HEK293 (cell line): Measurements from ENCODE around the gene BICRAL.

ENCODE experiments used
- ATF2 ChIP-seq: fragments of 450-650 bp; formaldehyde crosslinking; IDR thresholded peaks from 2 replicates; pipeline ENCODE4 v1.5.1; 2016; ENCODE audit warnings: missing biosample characterization, missing genetic modification characterization, low read depth
- CTCF ChIP-seq: fragments of 450-650 bp; formaldehyde crosslinking; IDR thresholded peaks from 2 replicates; pipeline ENCODE4 v1.5.1; 2016; ENCODE audit warnings: missing biosample characterization, missing genetic modification characterization
- GLIS1 ChIP-seq: fragments of 450-650 bp; formaldehyde crosslinking; IDR thresholded peaks from 2 replicates; pipeline ENCODE4 v1.5.1; 2016; ENCODE audit warnings: missing biosample characterization, missing genetic modification characterization
- MEIS1 ChIP-seq: sonication (generic); formaldehyde crosslinking; IDR thresholded peaks from 2 replicates; pipeline ENCODE4 v1.8.1; 2022; ENCODE audit warnings: missing genetic modification reagents, mild to moderate bottlenecking, borderline replicate concordance
- MYNN ChIP-seq: fragments of 450-650 bp; formaldehyde crosslinking; IDR thresholded peaks from 2 replicates; pipeline ENCODE4 v1.5.1; 2016; ENCODE audit warnings: missing biosample characterization, missing genetic modification characterization, borderline replicate concordance
- ZNF174 ChIP-seq: fragments of 450-650 bp; formaldehyde crosslinking; IDR thresholded peaks from 2 replicates; pipeline ENCODE4 v1.5.0; 2017; ENCODE audit warnings: missing biosample characterization, mild to moderate bottlenecking, missing genetic modification characterization
- ZNF274 ChIP-seq, 2 experiments: fragments of 200-500 bp in 1 of 2; fragments of 450-650 bp in 1 of 2; sonication (Bioruptor generic) in 1 of 2; formaldehyde crosslinking in 1 of 2; IDR thresholded peaks; 2 replicates each; pipeline versions ENCODE4 v1.5.1 to v1.6.1; 2014 to 2016; ENCODE audit warnings: borderline replicate concordance in 1 of 2, inconsistent platforms in 1 of 2, low read length in 1 of 2, missing biosample characterization in 1 of 2, missing genetic modification characterization in 1 of 2
- ZNF362 ChIP-seq: fragments of 450-650 bp; formaldehyde crosslinking; IDR thresholded peaks from 2 replicates; pipeline ENCODE4 v1.5.1; 2016; ENCODE audit warnings: missing biosample characterization, missing genetic modification characterization
- ZNF513 ChIP-seq: fragments of 450-650 bp; IDR thresholded peaks from 2 replicates; pipeline ENCODE4 v1.5.1; 2018; ENCODE audit warnings: missing biosample characterization, missing genetic modification characterization
- ZNF610 ChIP-seq: fragments of 450-650 bp; formaldehyde crosslinking; IDR thresholded peaks from 2 replicates; pipeline ENCODE4 v1.5.1; 2016; ENCODE audit warnings: missing biosample characterization, missing genetic modification characterization, borderline replicate concordance

- TF ChIP-seq ZNF274 (IDR thresholded peaks at IDR 0.05; ENCODE audit: low read length), result no peak
- no peak for TF ChIP-seq ZNF274 (tag by site-specific recombination; IDR thresholded peaks at IDR 0.05; ENCODE audit: borderline replicate concordance)
- no peak for TF ChIP-seq ZNF362 (tag by site-specific recombination)
- TF ChIP-seq ATF2 (tag by site-specific recombination), result no peak
- no peak for TF ChIP-seq MEIS1 (CRISPR knock-in tag)
- TF ChIP-seq MYNN (tag by site-specific recombination), result no peak
- no peak for TF ChIP-seq ZNF610 (tag by site-specific recombination)
- TF ChIP-seq CTCF (tag by site-specific recombination), result no peak
- TF ChIP-seq GLIS1, result no peak
- no peak for TF ChIP-seq ZNF513 (tag by site-specific recombination)
- no peak for TF ChIP-seq ZNF174
These were observed 114.4 kb downstream of the BICRAL start for GRCh38 chr6:42896178-42896719.
